Adipose tissue (tissue), 3 donors: ENCODE data around the gene TMPRSS11B. TPM values are rescaled to one million over a fixed set of nuclear protein-coding genes. Genes with fewer than 3 reads are reported as not detected.
"Not testable (repeated sequence)": the region's sequence is repeated elsewhere in the genome, so short reads cannot be mapped to it uniquely, and the experiment has no call there.

Experiments used
- H3K27ac ChIP-seq: one replicate; pipeline ENCODE4 v1.5.1; 2013; ENCODE audit warnings: low read depth, low read length
- WGBS, 3 donors: extraction: QIAGEN DNeasy Blood & Tissue Kit; methylation state at CpG; one replicate each; pipeline ENCODE4 v1.1.7; 2013; 5-methylcytosine and 5-hydroxymethylcytosine counted together
- polyA plus RNA-seq, 3 donors: library from polyadenylated mRNA; stranded (reverse); fragments of 200-250 nt; gene quantifications; one replicate each; pipeline ENCODE4 v1.2.3, GENCODE V29; 2013
- donor health status: healthy with polysubstance abuse.
- donor health status: Bipolar disorder and iron deficiency.
- donor health status: healthy.

TMPRSS11B gene
- polyA plus RNA-seq = under 1 TPM in 2 of 3 donors, not detected in 1; 0.11 to 0.58 TPM

- no peak within 1 kb of the TSS for H3K27ac ChIP-seq
- WGBS, 3 donors = 89 to 92% (median 92%) methylated on average over 6 of the region's 6 CpGs
Observed at GRCh38 chr4:68245594-68245993, at the start of gene TMPRSS11B. Gene TMPRSS11B (minus strand): TSS chr4:68245694. CDS start chr4:68245558, 136 bp downstream.

GRCh38 chr4:68291256-68291655, 45.8 kb upstream of the TMPRSS11B start:
- WGBS, 3 donors = 89 to 95% (median 92%) methylated on average over 1 of the region's 1 CpG
- H3K27ac ChIP-seq = no peak overlapping the region

GRCh38 chr4:68288393-68288740, 42.9 kb upstream of the TMPRSS11B start:
- no peak overlapping the region for H3K27ac ChIP-seq
- WGBS, 3 donors = 62 to 74% (median 65%) methylated on average over 2 of the region's 2 CpGs

- H3K27ac ChIP-seq = no peak overlapping the region
- WGBS, 3 donors = 51 to 53% (median 51%) methylated on average over 3 of the region's 3 CpGs
Observed at GRCh38 chr4:68287704-68288392, 42.4 kb upstream of the TMPRSS11B start.

GRCh38 chr4:68283714-68284113, 38.2 kb upstream of the TMPRSS11B start:
- WGBS, 3 donors = 81 to 91% (median 88%) methylated on average over 3 of the region's 3 CpGs
- no peak overlapping the region for H3K27ac ChIP-seq

GRCh38 chr4:68283095-68283494, 37.6 kb upstream of the TMPRSS11B start:
- 83 to 92% (median 92%) methylated on average over 2 of the region's 2 CpGs for WGBS, 3 donors
- H3K27ac ChIP-seq = no peak overlapping the region

- not testable (repeated sequence) for H3K27ac ChIP-seq
- 68 to 84% (median 84%) methylated on average over 10 of the region's 10 CpGs for WGBS, 3 donors
Observed at GRCh38 chr4:68281796-68282740, 36.6 kb upstream of the TMPRSS11B start.

- no peak overlapping the region for H3K27ac ChIP-seq
- WGBS, 3 donors = 76 to 91% (median 78%) methylated on average over 2 of the region's 2 CpGs
Observed at GRCh38 chr4:68278029-68278428, 32.5 kb upstream of the TMPRSS11B start.

GRCh38 chr4:68277627-68278026, 32.1 kb upstream of the TMPRSS11B start:
- WGBS, 3 donors = 56 to 70% (median 59%) methylated on average over 2 of the region's 2 CpGs

GRCh38 chr4:68272860-68273259, 27.4 kb upstream of the TMPRSS11B start:
- WGBS, 3 donors = 69 to 85% (median 74%) methylated on average over 2 of the region's 2 CpGs
- H3K27ac ChIP-seq = no peak overlapping the region

More at GRCh38 chr4:68277627-68278026, 32.1 kb upstream of the TMPRSS11B start:
- H3K27ac ChIP-seq = no peak overlapping the region

GRCh38 chr4:68272380-68272779, 26.9 kb upstream of the TMPRSS11B start:
- H3K27ac ChIP-seq = no peak overlapping the region
- WGBS, 3 donors = 41 to 53% (median 43%) methylated on average over 2 of the region's 2 CpGs

GRCh38 chr4:68271851-68272357, 26.4 kb upstream of the TMPRSS11B start:
- WGBS, 3 donors = 11 to 36% (median 14%) methylated on average over 11 of the region's 11 CpGs

GRCh38 chr4:68267433-68267944, 22.0 kb upstream of the TMPRSS11B start:
- 51 to 64% (median 62%) methylated on average over 2 of the region's 2 CpGs for WGBS, 3 donors
- no peak overlapping the region for H3K27ac ChIP-seq

More at GRCh38 chr4:68271851-68272357, 26.4 kb upstream of the TMPRSS11B start:
- H3K27ac ChIP-seq = no peak overlapping the region

- H3K27ac ChIP-seq = no peak overlapping the region
- 66 to 74% (median 68%) methylated on average over 3 of the region's 3 CpGs for WGBS, 3 donors
Observed at GRCh38 chr4:68264875-68265565, 19.5 kb upstream of the TMPRSS11B start.

- H3K27ac ChIP-seq = no peak overlapping the region
- WGBS, 3 donors = 71 to 94% (median 78%) methylated on average over 1 of the region's 1 CpG
Observed at GRCh38 chr4:68259191-68259590, 13.7 kb upstream of the TMPRSS11B start.

- WGBS, 3 donors = 76 to 85% (median 84%) methylated on average over 5 of the region's 5 CpGs
- no peak overlapping the region for H3K27ac ChIP-seq
Observed at GRCh38 chr4:68257719-68258118, 12.2 kb upstream of the TMPRSS11B start.

GRCh38 chr4:68256284-68256683, 10.8 kb upstream of the TMPRSS11B start:
- no peak overlapping the region for H3K27ac ChIP-seq
- 56 to 68% (median 61%) methylated on average over 3 of the region's 3 CpGs for WGBS, 3 donors

GRCh38 chr4:68250151-68250930, 4.8 kb upstream of the TMPRSS11B start:
- H3K27ac ChIP-seq = no peak overlapping the region
- 69 to 83% (median 78%) methylated on average over 4 of the region's 4 CpGs for WGBS, 3 donors
